GM23338 (cell line): ENCODE data around the gene BICC1. TPM values are rescaled to one million over a fixed set of nuclear protein-coding genes. Genes with fewer than 3 reads are reported as not detected.
A peak's percentile ranks its signal among the peaks of the same experiment; 100 is the strongest.

Experiments
- ATAC-seq: fragments of 200-7000 bp; cut with Tn5 transposase; 3 replicates; pipeline ENCODE4 v1.9.1; 2020
- DNase-seq: peaks from one replicate; pipeline ENCODE4 v3.0.0-alpha.2; 2015; ENCODE audit warnings: low spot score
- H2AFZ ChIP-seq: fragments of 200-600 bp; sonication (generic); 2 replicates; pipeline ENCODE4 v1.8.0; 2016; ENCODE audit warnings: antibody characterized with exemption, mild to moderate bottlenecking, moderate library complexity
- H3F3A ChIP-seq: fragments of 200-600 bp; sonication (generic); replicated peaks from 2 replicates; pipeline ENCODE4 v1.8.0; 2017; ENCODE audit warnings: antibody characterized with exemption, mixed run types, low read depth
- H3K27ac ChIP-seq: fragments of 200-600 bp; sonication (generic); 2 replicates; pipeline ENCODE4 v1.6.1; 2016; ENCODE audit warnings: low read depth
- H3K27me3 ChIP-seq: fragments of 200-600 bp; sonication (generic); 2 replicates; pipeline ENCODE4 v1.8.0; 2016; ENCODE audit warnings: mild to moderate bottlenecking, mixed run types, moderate library complexity; ENCODE audit not compliant: insufficient read depth
- H3K36me3 ChIP-seq: fragments of 200-600 bp; sonication (generic); 2 replicates; pipeline ENCODE4 v1.8.0; 2016; ENCODE audit warnings: mild to moderate bottlenecking; ENCODE audit not compliant: insufficient read depth
- H3K4me1 ChIP-seq: fragments of 200-600 bp; sonication (generic); 2 replicates; pipeline ENCODE4 v1.8.0; 2016; ENCODE audit warnings: mild to moderate bottlenecking, moderate library complexity; ENCODE audit not compliant: insufficient read depth
- H3K4me2 ChIP-seq: fragments of 200-600 bp; sonication (generic); 2 replicates; pipeline ENCODE4 v1.7.1; 2017; ENCODE audit warnings: mixed run types
- H3K4me3 ChIP-seq: fragments of 200-600 bp; sonication (generic); 2 replicates; pipeline ENCODE4 v1.6.1; 2016; ENCODE audit warnings: mixed run types
- H3K79me2 ChIP-seq: fragments of 200-600 bp; sonication (generic); replicated peaks from 2 replicates; pipeline ENCODE4 v1.8.0; 2017; ENCODE audit warnings: mild to moderate bottlenecking; ENCODE audit not compliant: insufficient read depth
- H3K9me2 ChIP-seq: fragments of 200-600 bp; sonication (generic); 2 replicates; pipeline ENCODE4 v1.8.0; 2017; ENCODE audit not compliant: insufficient read depth
- H4K20me1 ChIP-seq: fragments of 200-600 bp; sonication (generic); replicated peaks from 2 replicates; pipeline ENCODE4 v1.8.0; 2017; ENCODE audit warnings: mild to moderate bottlenecking; ENCODE audit not compliant: insufficient read depth
- H3K27ac Mint-ChIP-seq: 2 replicates; pipeline ENCODE4 v1.8.0; 2020; ENCODE audit warnings: inconsistent platforms, mild to moderate bottlenecking, moderate library complexity, mixed read lengths
- H3K27me3 Mint-ChIP-seq: 3 replicates; pipeline ENCODE4 v1.8.0; 2022; ENCODE audit warnings: low read depth, mild to moderate bottlenecking, moderate library complexity, mixed read lengths, inconsistent platforms; ENCODE audit not compliant: insufficient read depth, poor library complexity
- H3K36me3 Mint-ChIP-seq: 3 replicates; pipeline ENCODE4 v1.8.0; 2021; ENCODE audit warnings: low read depth, mild to moderate bottlenecking, inconsistent platforms, moderate library complexity, mixed read lengths
- H3K4me1 Mint-ChIP-seq: 3 replicates; pipeline ENCODE4 v1.8.0; 2020; ENCODE audit warnings: mild to moderate bottlenecking, inconsistent platforms, mixed read lengths
- H3K4me3 Mint-ChIP-seq: 3 replicates; pipeline ENCODE4 v1.8.0; 2021; ENCODE audit warnings: moderate library complexity, mild to moderate bottlenecking, inconsistent platforms, mixed read lengths
- H3K9me3 Mint-ChIP-seq: 3 replicates; pipeline ENCODE4 v1.8.0; 2020; ENCODE audit warnings: moderate library complexity, mild to moderate bottlenecking, inconsistent platforms, mixed read lengths
- CTCF ChIP-seq, 2 experiments: fragments of 200-600 bp in 1 of 2; sonication (generic) in 1 of 2; conservative IDR thresholded peaks; 2 replicates each; pipeline versions ENCODE4 v1.5.1 to v1.6.1; 2016 to 2017; ENCODE audit warnings: antibody characterized with exemption in 2 of 2, low read depth in 2 of 2, mild to moderate bottlenecking in 2 of 2, moderate library complexity in 1 of 2
- EZH2phosphoT487 ChIP-seq: fragments of 200-600 bp; sonication (generic); IDR thresholded peaks from one replicate; pipeline ENCODE4 v1.8.1; 2018; ENCODE audit warnings: antibody characterized with exemption; ENCODE audit not compliant: unreplicated experiment
- JUNB ChIP-seq: IDR thresholded peaks from one replicate; pipeline ENCODE4 v1.6.1; 2016; ENCODE audit warnings: antibody characterized with exemption; ENCODE audit not compliant: unreplicated experiment
- NANOG ChIP-seq: IDR thresholded peaks from 2 replicates; pipeline ENCODE4 v1.6.1; 2016; ENCODE audit warnings: antibody characterized with exemption, borderline replicate concordance
- REST ChIP-seq: IDR thresholded peaks from one replicate; pipeline ENCODE4 v1.6.1; 2018; ENCODE audit warnings: antibody characterized with exemption; ENCODE audit not compliant: unreplicated experiment
- STAT1 ChIP-seq: IDR thresholded peaks from one replicate; pipeline ENCODE4 v1.6.1; 2016; ENCODE audit warnings: antibody characterized with exemption; ENCODE audit not compliant: unreplicated experiment
- ZNF114 ChIP-seq: fragments of 250-450 bp; sonication (Bioruptor Pico); IDR thresholded peaks from 2 replicates; pipeline ENCODE4 v1.5.0; 2020; ENCODE audit warnings: mild to moderate bottlenecking, moderate library complexity
- ZNF331 ChIP-seq: fragments of 250-450 bp; sonication (Bioruptor Pico); IDR thresholded peaks from 2 replicates; pipeline ENCODE4 v1.5.0; 2020; ENCODE audit warnings: low read depth, mild to moderate bottlenecking, moderate library complexity
- polyA plus RNA-seq: library from polyadenylated mRNA; unstranded; fragments of >200 nt; fragmentation: Nextera tagmentation; extraction: Ambion mirVana; gene quantifications from 2 replicates; pipeline ENCODE4 v1.2.1, GENCODE V29; 2016
- total RNA-seq: library from RNA; depleted of rRNA; stranded (reverse); fragments of >200 nt; shearing (Covaris generic); gene quantifications from 2 replicates; pipeline ENCODE4 v1.2.3, GENCODE V29; 2014

Gene BICC1
- total and polyA plus RNA-seq, 2 experiments from 2014 or later = 1.3 to 2.2 TPM

- no peaks in the 10 kb centered on the region; the same call in 2 of the 3 replicates for H3K4me1 Mint-ChIP-seq
- no peaks in the 10 kb centered on the region for H3F3A ChIP-seq
- ATAC-seq (peak; percentile 81), DNase-seq (peak; percentile 36)
- no peaks in the 10 kb centered on the region for H4K20me1 ChIP-seq
- no peaks in the 10 kb centered on the region for H3K36me3 ChIP-seq
- H2AFZ ChIP-seq = no peak overlapping the region
- no peaks in the 10 kb centered on the region for H3K4me1 ChIP-seq
- no peaks in the 10 kb centered on the region for H3K9me3 Mint-ChIP-seq
- H3K27ac Mint-ChIP-seq = no peak overlapping the region
- H3K79me2 ChIP-seq = no peaks in the 10 kb centered on the region
- no peak overlapping the region for H3K4me2 ChIP-seq
- H3K27me3 Mint-ChIP-seq = no peaks in the 10 kb centered on the region
- H3K4me3 ChIP-seq = no peak overlapping the region
- H3K27ac ChIP-seq = no peak overlapping the region
- TF ChIP-seq CTCF (conservative IDR thresholded peaks at IDR 0.05; ENCODE audit: low read depth in 2 of 2) = peak; percentile 40 to 72; a peak in 3 of 4 replicates
- no peak for TF ChIP-seq REST
- no peak overlapping the region for H3K4me3 Mint-ChIP-seq
- H3K9me2 ChIP-seq = no peaks in the 10 kb centered on the region
- no peaks in the 10 kb centered on the region for H3K27me3 ChIP-seq
- no peaks in the 10 kb centered on the region for H3K36me3 Mint-ChIP-seq
Observed at GRCh38 chr10:58588673-58589265, 76.1 kb downstream of the BICC1 start.

- Mint-ChIP-seq H3K27me3 (no peaks in the 10 kb centered on the region), H3K36me3 (no peaks in the 10 kb centered on the region), H3K4me3 (no peak overlapping the region), H3K27ac (no peak overlapping the region), H3K4me1 (no peaks in the 10 kb centered on the region; the same call in 2 of the 3 replicates), H3K9me3 (no peaks in the 10 kb centered on the region)
- no peak overlapping the region for H3K27ac ChIP-seq
- H3K27me3 ChIP-seq = no peaks in the 10 kb centered on the region
- H3K4me3 ChIP-seq = no peak overlapping the region
- H3F3A ChIP-seq = no peaks in the 10 kb centered on the region
- H4K20me1 ChIP-seq = no peaks in the 10 kb centered on the region
- ATAC-seq (no peak), DNase-seq (no peak)
- no peaks in the 10 kb centered on the region for H3K79me2 ChIP-seq
- H3K36me3 ChIP-seq = no peaks in the 10 kb centered on the region
- no peak overlapping the region for H3K4me2 ChIP-seq
- H3K9me2 ChIP-seq = no peaks in the 10 kb centered on the region
- H3K4me1 ChIP-seq = no peaks in the 10 kb centered on the region
- H2AFZ ChIP-seq = no peak overlapping the region
- no peak for TF ChIP-seq STAT1
- TF ChIP-seq JUNB = no peak
- no peak for TF ChIP-seq ZNF114 (CRISPR knock-in tag)
- no peak for TF ChIP-seq EZH2phosphoT487
- no peak for TF ChIP-seq NANOG
- TF ChIP-seq REST = no peak
- TF ChIP-seq ZNF331 (CRISPR knock-in tag) = no peak
Observed at GRCh38 chr10:58590152-58590840, 77.6 kb downstream of the BICC1 start.
